D721Med (cell line): ENCODE measurements around the gene ARHGAP27.
A peak's percentile ranks its signal among the peaks of the same experiment; 100 is the strongest.

ENCODE experiments used
- DNase-seq: peaks from one replicate; pipeline ENCODE4 v3.0.0; 2011; ENCODE audit warnings: low spot score; ENCODE audit not compliant: insufficient read length
- FAIRE-seq: peaks from 2 replicates; lab custom pipeline; 2011; peaks lifted over from hg19 to GRCh38; lab: Jason Lieb, UNC
- TF ChIP-seq, protein P1 (sequence below): IDR thresholded peaks from 2 replicates; pipeline ENCODE4 v1.5.1; 2012; ENCODE audit warnings: mild to moderate bottlenecking, control low read depth; ENCODE audit not compliant: insufficient read depth; ENCODE audit errors: missing control alignments

ARHGAP27 gene

DNA sequence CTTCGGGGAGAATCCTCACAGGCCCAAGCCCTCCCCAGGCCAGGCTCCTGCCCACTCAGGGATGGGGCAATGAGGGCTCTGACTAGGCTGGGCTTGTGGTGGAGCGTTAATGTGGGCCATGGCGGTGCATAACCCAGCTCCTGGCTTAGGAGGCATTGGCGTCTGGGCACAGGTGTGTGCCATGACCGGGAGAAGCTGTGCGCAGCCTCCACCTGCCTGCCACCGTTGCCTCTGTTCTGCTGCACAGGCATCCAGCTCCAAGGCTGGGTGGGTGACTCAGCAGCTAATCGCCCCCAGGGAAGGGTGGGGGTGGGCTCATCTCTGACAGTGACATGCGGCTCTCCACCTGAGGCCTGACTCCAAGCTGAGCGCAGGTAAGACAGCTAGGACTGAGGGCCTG, 3.5 kb upstream of the ARHGAP27 start:
- DNase-seq (no peak), FAIRE-seq (no peak)
- TF ChIP-seq, protein P1, sequence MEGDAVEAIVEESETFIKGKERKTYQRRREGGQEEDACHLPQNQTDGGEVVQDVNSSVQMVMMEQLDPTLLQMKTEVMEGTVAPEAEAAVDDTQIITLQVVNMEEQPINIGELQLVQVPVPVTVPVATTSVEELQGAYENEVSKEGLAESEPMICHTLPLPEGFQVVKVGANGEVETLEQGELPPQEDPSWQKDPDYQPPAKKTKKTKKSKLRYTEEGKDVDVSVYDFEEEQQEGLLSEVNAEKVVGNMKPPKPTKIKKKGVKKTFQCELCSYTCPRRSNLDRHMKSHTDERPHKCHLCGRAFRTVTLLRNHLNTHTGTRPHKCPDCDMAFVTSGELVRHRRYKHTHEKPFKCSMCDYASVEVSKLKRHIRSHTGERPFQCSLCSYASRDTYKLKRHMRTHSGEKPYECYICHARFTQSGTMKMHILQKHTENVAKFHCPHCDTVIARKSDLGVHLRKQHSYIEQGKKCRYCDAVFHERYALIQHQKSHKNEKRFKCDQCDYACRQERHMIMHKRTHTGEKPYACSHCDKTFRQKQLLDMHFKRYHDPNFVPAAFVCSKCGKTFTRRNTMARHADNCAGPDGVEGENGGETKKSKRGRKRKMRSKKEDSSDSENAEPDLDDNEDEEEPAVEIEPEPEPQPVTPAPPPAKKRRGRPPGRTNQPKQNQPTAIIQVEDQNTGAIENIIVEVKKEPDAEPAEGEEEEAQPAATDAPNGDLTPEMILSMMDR: no peak

DNA sequence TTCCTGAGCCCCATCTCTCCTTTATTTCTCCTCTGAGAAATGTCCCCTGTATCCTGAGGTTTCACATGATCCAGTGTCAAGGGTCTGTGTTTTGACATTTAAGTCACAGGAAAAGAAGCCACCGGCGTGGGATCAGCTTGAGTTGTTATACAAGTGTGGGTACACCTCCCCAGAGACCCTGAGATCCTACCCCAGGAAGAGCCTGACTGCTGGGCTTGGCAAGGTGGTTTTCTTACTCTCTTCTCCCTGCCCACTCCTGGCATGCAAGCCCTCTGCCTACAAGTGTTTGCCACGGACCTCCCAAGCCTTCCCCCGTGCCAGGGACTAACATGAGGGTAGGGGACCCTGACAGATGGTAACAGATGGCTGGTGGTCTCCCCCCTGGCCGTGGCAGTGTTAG, 2.8 kb upstream of the ARHGAP27 start:
- FAIRE-seq (no peak), DNase-seq (no peak)
- TF ChIP-seq, protein P1: no peak

DNA sequence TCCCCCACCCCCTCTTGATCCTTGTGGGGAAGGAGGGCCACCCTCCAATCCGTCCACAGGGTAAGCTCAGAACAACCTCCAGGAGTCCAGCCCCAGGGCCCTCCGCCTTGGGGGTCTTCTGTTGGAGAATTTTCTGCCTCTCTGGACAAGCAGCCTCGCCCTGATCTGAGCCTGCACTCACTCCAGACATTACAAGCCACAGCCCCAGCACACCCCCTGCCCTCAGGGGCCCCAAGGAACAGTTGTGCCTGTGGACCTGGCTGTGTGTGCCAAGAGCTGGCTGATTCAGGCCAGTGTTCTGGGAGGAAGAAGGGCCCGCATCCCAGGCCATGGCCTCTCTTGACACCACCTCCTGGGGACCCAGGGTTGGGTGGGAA, 477 bp upstream of the ARHGAP27 start:
- DNase-seq (no peak), FAIRE-seq (no peak)
- TF ChIP-seq, protein P1: no peak

DNA sequence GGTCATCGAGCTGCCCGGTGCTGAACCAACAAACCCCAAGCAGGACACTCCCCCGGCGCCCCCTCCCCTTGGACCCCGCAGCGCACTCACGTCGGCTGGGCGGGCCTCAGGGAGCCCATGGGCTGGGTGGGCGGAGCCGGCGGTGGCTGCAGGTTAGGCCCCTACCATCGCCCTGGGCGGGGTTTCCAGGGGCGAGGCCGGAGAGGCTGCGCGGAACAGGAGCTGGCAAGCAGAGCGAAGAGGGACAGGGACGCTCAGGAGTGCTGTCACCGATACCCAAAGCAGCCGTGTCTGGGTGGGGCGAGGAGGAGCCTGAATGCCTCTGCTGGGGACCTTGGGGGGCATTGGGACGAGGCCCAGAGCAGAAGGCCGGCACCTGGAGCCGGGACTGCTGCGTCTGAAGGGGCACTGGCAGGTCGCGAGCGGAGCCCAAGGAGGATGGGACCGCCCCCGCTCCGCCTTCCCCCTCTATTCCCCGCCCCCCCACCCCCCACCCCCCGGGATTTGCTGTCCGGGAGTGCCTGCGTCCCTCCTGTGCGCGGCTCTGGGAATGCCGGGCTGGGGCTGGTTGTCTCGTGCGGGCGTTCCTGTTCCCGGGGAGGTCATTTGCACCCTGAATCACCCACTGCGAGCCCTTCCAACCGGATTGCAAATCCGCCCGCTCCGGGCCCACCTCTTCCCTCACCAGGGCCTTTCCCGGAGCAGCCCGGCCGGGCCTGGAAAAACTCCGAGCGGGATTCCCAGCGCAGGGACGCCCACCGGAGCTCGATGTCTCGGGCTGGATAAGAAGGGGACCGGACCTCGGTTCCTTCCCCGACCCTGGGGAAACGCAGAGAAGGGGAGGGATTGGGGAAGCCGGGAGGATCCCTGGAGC, 902 bp downstream of the ARHGAP27 start:
- peak; percentile 88 for DNase-seq
- TF ChIP-seq, protein P1: no peak
- no peak for FAIRE-seq

DNA sequence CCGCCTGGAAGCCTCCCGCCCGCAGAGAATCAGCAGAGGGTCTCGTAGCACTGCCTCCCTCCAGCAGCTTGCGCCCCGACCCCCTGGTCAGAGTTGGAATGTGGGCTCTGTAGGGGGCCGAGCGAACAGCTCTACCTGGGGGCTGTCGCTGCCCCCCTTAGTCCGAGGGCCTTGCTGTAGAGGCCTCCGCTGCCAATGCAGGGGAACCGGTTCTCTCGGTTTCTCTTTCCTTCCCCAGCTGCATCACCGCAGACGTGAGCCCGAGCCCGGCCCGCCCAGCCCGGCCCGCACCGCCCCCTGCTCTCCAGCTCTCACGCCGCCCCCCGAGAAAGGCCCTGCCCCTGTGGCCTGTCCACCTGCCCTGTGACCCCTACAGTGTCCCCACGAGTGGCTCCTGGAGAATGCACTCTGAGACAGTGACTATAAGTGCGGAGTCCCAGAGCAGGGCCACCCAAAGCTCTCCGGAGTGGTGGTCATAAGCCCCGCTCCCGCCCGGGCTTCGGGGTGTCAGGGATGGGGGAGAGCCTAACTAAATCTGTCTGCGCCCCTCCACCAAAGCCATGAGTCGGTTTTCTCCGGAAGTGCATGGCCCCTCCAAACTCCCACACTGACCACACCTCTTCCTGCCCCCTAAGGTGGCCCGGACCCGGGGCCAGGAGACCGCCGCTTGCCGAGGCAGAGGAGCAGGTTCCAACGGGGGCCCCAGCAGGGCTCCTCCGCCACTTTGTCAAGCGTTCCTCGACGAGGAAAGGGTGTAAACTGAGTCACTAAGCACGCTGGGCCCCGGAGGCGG, 1.7 kb downstream of the ARHGAP27 start:
- no peak for FAIRE-seq
- TF ChIP-seq, protein P1: no peak
- DNase-seq: no peak

DNA sequence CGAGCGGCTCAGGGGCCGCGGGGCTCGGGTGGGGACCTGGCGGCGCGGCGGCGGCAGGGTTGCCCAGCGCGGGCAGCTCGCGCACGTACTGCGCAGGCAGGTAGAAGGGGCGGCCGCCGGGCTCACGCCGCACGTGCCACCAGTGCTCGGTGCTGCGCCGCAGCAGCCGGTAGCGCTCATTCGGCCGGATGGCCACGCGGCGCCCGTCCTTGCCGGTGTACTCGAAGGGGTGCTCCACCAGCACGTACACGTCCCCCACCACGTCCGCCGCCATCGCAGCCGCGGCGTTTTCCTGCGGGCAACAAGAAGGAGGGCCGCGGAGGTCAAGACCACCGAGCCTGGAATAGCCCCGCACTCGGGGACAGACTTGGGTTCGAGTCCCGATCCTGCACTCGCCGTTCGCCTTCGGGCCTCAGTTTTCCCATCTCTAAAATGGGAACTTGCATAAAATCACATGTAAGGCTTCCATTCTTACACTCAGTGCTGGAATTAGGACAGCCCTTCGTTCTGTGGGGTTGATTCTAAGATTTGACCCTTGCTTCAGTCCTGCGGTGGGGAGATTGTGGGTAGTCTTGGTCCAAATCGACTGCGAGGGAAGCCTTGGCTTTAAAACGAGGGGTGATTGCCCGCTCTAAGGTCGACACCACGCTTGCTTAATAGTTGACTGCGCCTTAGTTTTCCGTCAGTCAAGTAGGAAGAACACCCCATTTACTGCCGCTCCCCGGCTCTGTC, 2.5 kb downstream of the ARHGAP27 start:
- no peak for FAIRE-seq
- TF ChIP-seq, protein P1: no peak
- no peak for DNase-seq
